ENCODE measurements around the gene ANK3.

DNA sequence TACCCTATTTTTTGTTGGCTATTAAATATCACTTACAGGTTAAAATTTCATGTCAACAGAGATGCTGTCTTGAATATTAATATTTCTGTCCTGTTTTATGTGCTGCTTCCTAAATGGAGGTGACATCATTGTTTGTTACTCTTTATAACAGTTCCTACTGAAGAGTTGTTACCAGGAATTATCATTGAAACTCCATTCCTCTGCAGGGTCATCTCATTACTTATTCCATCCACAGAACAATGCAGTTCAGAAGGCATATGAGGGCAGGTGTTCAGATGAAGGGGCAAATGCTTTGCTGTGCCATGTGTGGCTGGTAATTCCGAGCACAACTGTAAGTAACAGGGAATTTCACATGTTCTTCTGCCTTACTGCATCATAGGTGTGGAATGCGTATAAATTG lies 113.4 kb downstream of the ANK3 start:
- TF ChIP-seq, protein P1, sequence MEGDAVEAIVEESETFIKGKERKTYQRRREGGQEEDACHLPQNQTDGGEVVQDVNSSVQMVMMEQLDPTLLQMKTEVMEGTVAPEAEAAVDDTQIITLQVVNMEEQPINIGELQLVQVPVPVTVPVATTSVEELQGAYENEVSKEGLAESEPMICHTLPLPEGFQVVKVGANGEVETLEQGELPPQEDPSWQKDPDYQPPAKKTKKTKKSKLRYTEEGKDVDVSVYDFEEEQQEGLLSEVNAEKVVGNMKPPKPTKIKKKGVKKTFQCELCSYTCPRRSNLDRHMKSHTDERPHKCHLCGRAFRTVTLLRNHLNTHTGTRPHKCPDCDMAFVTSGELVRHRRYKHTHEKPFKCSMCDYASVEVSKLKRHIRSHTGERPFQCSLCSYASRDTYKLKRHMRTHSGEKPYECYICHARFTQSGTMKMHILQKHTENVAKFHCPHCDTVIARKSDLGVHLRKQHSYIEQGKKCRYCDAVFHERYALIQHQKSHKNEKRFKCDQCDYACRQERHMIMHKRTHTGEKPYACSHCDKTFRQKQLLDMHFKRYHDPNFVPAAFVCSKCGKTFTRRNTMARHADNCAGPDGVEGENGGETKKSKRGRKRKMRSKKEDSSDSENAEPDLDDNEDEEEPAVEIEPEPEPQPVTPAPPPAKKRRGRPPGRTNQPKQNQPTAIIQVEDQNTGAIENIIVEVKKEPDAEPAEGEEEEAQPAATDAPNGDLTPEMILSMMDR (IDR thresholded peaks at IDR 0.05), result no peak
- TF ChIP-seq POLR2A (IDR thresholded peaks at IDR 0.05), result no peak

Measured in uterus (tissue), 2 donors.